ENCODE measurements around the gene PRICKLE3. TPM values are rescaled to one million over a fixed set of nuclear protein-coding genes. Genes with fewer than 3 reads are reported as not detected.
A peak's percentile ranks its signal among the peaks of the same experiment; 100 is the strongest.
"Not testable (repeated sequence)": the region's sequence is repeated elsewhere in the genome, so short reads cannot be mapped to it uniquely, and the experiment has no call there.

Gene PRICKLE3
- total RNA-seq, 4 donors from 2014 or later, result 14.5 to 40.0 (median 33.2) TPM

- DNase-seq, result peak; percentile 92
- in situ Hi-C loops (cut with MboI; ENCODE audit: low pct_ligation_motif_present in 1 of 4, low pct_unique_long_range_greater_than_20kb in 1 of 4, low sequenced_read_pairs in 3 of 4) (no loop called here), intact Hi-C loops (cut with DNase I; ENCODE audit: low total_unique reads) (no loop called here)
- peak overlapping the region; percentile 29 to 58 (median 36) for H3K4me3 ChIP-seq
- WGBS, 2 donors (ENCODE audit: low coverage in 1 of 2), result 55% methylated on average over 63 of the region's 65 CpGs; no CpG with 5 or more reads in 1 of the 2 donors
- peaks cover 0 to 7% (median 1%) of the 10 kb centered on the region in 4 donors for H3K4me1 ChIP-seq
- H3K9me3 ChIP-seq, result no peaks in the 10 kb centered on the region
- H3K27ac ChIP-seq, result peak overlapping the region; percentile 88 to 98 (median 98)
- H3K27me3 ChIP-seq, result no peaks in the 10 kb centered on the region
- no peaks in the 10 kb centered on the region for H3K36me3 ChIP-seq
- peak; percentile 70 for TF ChIP-seq POLR2A (IDR thresholded peaks at IDR 0.05)
- TF ChIP-seq CTCF (IDR thresholded peaks at IDR 0.05), result peak; percentile 56 to 92 (median 70)
- peak in 2 of 3 donors; percentile 41 to 50 for TF ChIP-seq POLR2AphosphoS5 (IDR thresholded peaks at IDR 0.05)
- TF ChIP-seq EP300 (IDR thresholded peaks at IDR 0.05; ENCODE audit: low read depth), result no peak
These were observed 30.0 kb downstream of the PRICKLE3 start for GRCh38 chrX:49155900-49156837.

GRCh38 chrX:49155243-49155899 lies 30.8 kb downstream of the PRICKLE3 start:
- intact Hi-C loops (cut with DNase I; ENCODE audit: low total_unique reads), result no loop called here
- Histone ChIP-seq H3K27ac (peak overlapping the region; percentile 88 to 98 (median 98)), H3K4me1 (peaks cover 0 to 7% (median 1%) of the 10 kb centered on the region in 4 donors), H3K27me3 (no peaks in the 10 kb centered on the region), H3K9me3 (no peaks in the 10 kb centered on the region), H3K36me3 (no peaks in the 10 kb centered on the region), H3K4me3 (peak overlapping the region in 3 of 4 donors; percentile 31 to 58 (median 40))
- peak; percentile 73 for DNase-seq
- in situ Hi-C loops (cut with MboI; ENCODE audit: low pct_ligation_motif_present in 1 of 4, low pct_unique_long_range_greater_than_20kb in 1 of 4, low sequenced_read_pairs in 3 of 4), result no loop called here
- WGBS, 2 donors (ENCODE audit: low coverage in 1 of 2), result 0 to 52% methylated on average over 5 to 18 of the region's 18 CpGs
- TF ChIP-seq POLR2AphosphoS5 (IDR thresholded peaks at IDR 0.05) (no peak), CTCF (IDR thresholded peaks at IDR 0.05) (no peak), POLR2A (IDR thresholded peaks at IDR 0.05) (peak; percentile 26), EP300 (IDR thresholded peaks at IDR 0.05; ENCODE audit: low read depth) (no peak)

GRCh38 chrX:49153467-49153866 lies 32.7 kb downstream of the PRICKLE3 start:
- DNase-seq, result no peak
- H3K9me3 ChIP-seq, result no peaks in the 10 kb centered on the region
- no peak for TF ChIP-seq EP300 (IDR thresholded peaks at IDR 0.05; ENCODE audit: low read depth)
- 79% methylated on average over 1 of the region's 1 CpG; no CpG with 5 or more reads in 1 of the 2 donors for WGBS, 2 donors (ENCODE audit: low coverage in 1 of 2)
- H3K36me3 ChIP-seq, result no peaks in the 10 kb centered on the region
- H3K27ac ChIP-seq, result no peak overlapping the region
- H3K4me3 ChIP-seq, result no peak overlapping the region
- H3K4me1 ChIP-seq, result peaks cover 0 to 8% (median 1%) of the 10 kb centered on the region in 4 donors
- no peaks in the 10 kb centered on the region for H3K27me3 ChIP-seq
- intact Hi-C loops (cut with DNase I; ENCODE audit: low total_unique reads) (no loop called here), in situ Hi-C loops (cut with MboI; ENCODE audit: low pct_ligation_motif_present in 1 of 4, low pct_unique_long_range_greater_than_20kb in 1 of 4, low sequenced_read_pairs in 3 of 4) (no loop called here)

GRCh38 chrX:49149291-49149690 lies 36.9 kb downstream of the PRICKLE3 start:
- H3K9me3 ChIP-seq; intact Hi-C loops (cut with DNase I; ENCODE audit: low total_unique reads); DNase-seq; in situ Hi-C loops (cut with MboI; ENCODE audit: low pct_ligation_motif_present in 1 of 4, low pct_unique_long_range_greater_than_20kb in 1 of 4, low sequenced_read_pairs in 3 of 4); H3K4me1 ChIP-seq; H3K4me3 ChIP-seq; H3K27me3 ChIP-seq; H3K36me3 ChIP-seq: not testable (repeated sequence)
- peak overlapping the region; percentile 58 to 80 (median 68) for H3K27ac ChIP-seq
- WGBS, 2 donors (ENCODE audit: low coverage in 1 of 2), result 88% methylated on average over 14 of the region's 14 CpGs; no CpG with 5 or more reads in 1 of the 2 donors
